ENCODE measurements around the gene RAB24.

Gene RAB24

GRCh38 chr5:177330991-177331842, 27.7 kb upstream of the RAB24 start:
- Histone ChIP-seq H3K27ac (ENCODE audit: low read length) (no peak overlapping the region), H3K4me3 (ENCODE audit: low read length) (no peak overlapping the region), H3K9me3 (ENCODE audit: insufficient read depth, low read depth, low read length) (no peaks in the 10 kb centered on the region), H3K4me1 (ENCODE audit: insufficient read depth, low read length) (peaks cover 1% of the 10 kb centered on the region; the same call in 1 of the 2 replicates), H3K36me3 (ENCODE audit: insufficient read depth, low read depth, low read length) (peaks cover 61% of the 10 kb centered on the region), H3K27me3 (ENCODE audit: insufficient read depth, low read length) (no peaks in the 10 kb centered on the region), H3K9ac (ENCODE audit: low read depth, low read length) (no peak overlapping the region)

- Histone ChIP-seq H3K27me3 (ENCODE audit: insufficient read depth, low read length) (no peaks in the 10 kb centered on the region), H3K9me3 (ENCODE audit: insufficient read depth, low read depth, low read length) (no peaks in the 10 kb centered on the region), H3K4me1 (ENCODE audit: insufficient read depth, low read length) (peaks cover 13% of the 10 kb centered on the region), H3K4me3 (ENCODE audit: low read length) (no peak overlapping the region), H3K9ac (ENCODE audit: low read depth, low read length) (no peak overlapping the region), H3K27ac (ENCODE audit: low read length) (no peak overlapping the region), H3K36me3 (ENCODE audit: insufficient read depth, low read depth, low read length) (peaks cover 47% of the 10 kb centered on the region)
Observed at GRCh38 chr5:177329883-177330282, 26.4 kb upstream of the RAB24 start.

- Histone ChIP-seq H3K4me1 (ENCODE audit: insufficient read depth, low read length) (peaks cover 13% of the 10 kb centered on the region), H3K27ac (ENCODE audit: low read length) (no peak overlapping the region), H3K9me3 (ENCODE audit: insufficient read depth, low read depth, low read length) (no peaks in the 10 kb centered on the region), H3K36me3 (ENCODE audit: insufficient read depth, low read depth, low read length) (peaks cover 35% of the 10 kb centered on the region), H3K27me3 (ENCODE audit: insufficient read depth, low read length) (no peaks in the 10 kb centered on the region), H3K4me3 (ENCODE audit: low read length) (no peak overlapping the region), H3K9ac (ENCODE audit: low read depth, low read length) (no peak overlapping the region)
Observed at GRCh38 chr5:177328545-177329231, 25.2 kb upstream of the RAB24 start.

GRCh38 chr5:177327539-177328522, 24.3 kb upstream of the RAB24 start:
- Histone ChIP-seq H3K9me3 (ENCODE audit: insufficient read depth, low read depth, low read length) (no peaks in the 10 kb centered on the region), H3K4me1 (ENCODE audit: insufficient read depth, low read length) (peaks cover 13% of the 10 kb centered on the region), H3K36me3 (ENCODE audit: insufficient read depth, low read depth, low read length) (peaks cover 27% of the 10 kb centered on the region), H3K9ac (ENCODE audit: low read depth, low read length) (no peak overlapping the region), H3K27ac (ENCODE audit: low read length) (no peak overlapping the region), H3K4me3 (ENCODE audit: low read length) (no peak overlapping the region), H3K27me3 (ENCODE audit: insufficient read depth, low read length) (no peaks in the 10 kb centered on the region)

- peak overlapping the region; percentile 78 for H3K27ac ChIP-seq (ENCODE audit: low read length)
- H3K36me3 ChIP-seq (ENCODE audit: insufficient read depth, low read depth, low read length): peaks cover 13% of the 10 kb centered on the region
- peaks cover 13% of the 10 kb centered on the region for H3K4me1 ChIP-seq (ENCODE audit: insufficient read depth, low read length)
- H3K4me3 ChIP-seq (ENCODE audit: low read length): no peak overlapping the region; the same call in 1 of the 2 replicates
- H3K9me3 ChIP-seq (ENCODE audit: insufficient read depth, low read depth, low read length): no peaks in the 10 kb centered on the region
- no peaks in the 10 kb centered on the region for H3K27me3 ChIP-seq (ENCODE audit: insufficient read depth, low read length)
- peak overlapping the region; percentile 39 for H3K9ac ChIP-seq (ENCODE audit: low read depth, low read length)
Observed at GRCh38 chr5:177325868-177326381, 22.4 kb upstream of the RAB24 start.

- Histone ChIP-seq H3K9me3 (ENCODE audit: insufficient read depth, low read depth, low read length) (no peaks in the 10 kb centered on the region), H3K27me3 (ENCODE audit: insufficient read depth, low read length) (no peaks in the 10 kb centered on the region), H3K27ac (ENCODE audit: low read length) (no peak overlapping the region), H3K36me3 (ENCODE audit: insufficient read depth, low read depth, low read length) (no peaks in the 10 kb centered on the region), H3K4me1 (ENCODE audit: insufficient read depth, low read length) (peaks cover 9% of the 10 kb centered on the region), H3K4me3 (ENCODE audit: low read length) (no peak overlapping the region), H3K9ac (ENCODE audit: low read depth, low read length) (no peak overlapping the region)
Observed at GRCh38 chr5:177320879-177321278, 17.4 kb upstream of the RAB24 start.

- Histone ChIP-seq H3K9me3 (ENCODE audit: insufficient read depth, low read depth, low read length) (no peaks in the 10 kb centered on the region), H3K4me3 (ENCODE audit: low read length) (no peak overlapping the region), H3K27ac (ENCODE audit: low read length) (no peak overlapping the region), H3K9ac (ENCODE audit: low read depth, low read length) (no peak overlapping the region), H3K36me3 (ENCODE audit: insufficient read depth, low read depth, low read length) (no peaks in the 10 kb centered on the region), H3K27me3 (ENCODE audit: insufficient read depth, low read length) (no peaks in the 10 kb centered on the region), H3K4me1 (ENCODE audit: insufficient read depth, low read length) (peaks cover 1% of the 10 kb centered on the region)
Observed at GRCh38 chr5:177319913-177320588, 16.5 kb upstream of the RAB24 start.

- Histone ChIP-seq H3K27ac (ENCODE audit: low read length) (no peak overlapping the region), H3K4me1 (ENCODE audit: insufficient read depth, low read length) (no peaks in the 10 kb centered on the region; the same call in 1 of the 2 replicates), H3K36me3 (ENCODE audit: insufficient read depth, low read depth, low read length) (no peaks in the 10 kb centered on the region), H3K27me3 (ENCODE audit: insufficient read depth, low read length) (no peaks in the 10 kb centered on the region), H3K9me3 (ENCODE audit: insufficient read depth, low read depth, low read length) (no peaks in the 10 kb centered on the region), H3K4me3 (ENCODE audit: low read length) (no peak overlapping the region), H3K9ac (ENCODE audit: low read depth, low read length) (no peak overlapping the region)
Observed at GRCh38 chr5:177317959-177318377, 14.4 kb upstream of the RAB24 start.

GRCh38 chr5:177316005-177316404, 12.5 kb upstream of the RAB24 start:
- Histone ChIP-seq H3K9ac (ENCODE audit: low read depth, low read length) (no peak overlapping the region), H3K27ac (ENCODE audit: low read length) (no peak overlapping the region), H3K9me3 (ENCODE audit: insufficient read depth, low read depth, low read length) (no peaks in the 10 kb centered on the region), H3K4me1 (ENCODE audit: insufficient read depth, low read length) (peaks cover under 1% of the 10 kb centered on the region; the same call in 1 of the 2 replicates), H3K4me3 (ENCODE audit: low read length) (no peak overlapping the region), H3K36me3 (ENCODE audit: insufficient read depth, low read depth, low read length) (no peaks in the 10 kb centered on the region), H3K27me3 (ENCODE audit: insufficient read depth, low read length) (no peaks in the 10 kb centered on the region)

GRCh38 chr5:177315411-177315810, 11.9 kb upstream of the RAB24 start:
- Histone ChIP-seq H3K9me3 (ENCODE audit: insufficient read depth, low read depth, low read length) (no peaks in the 10 kb centered on the region), H3K36me3 (ENCODE audit: insufficient read depth, low read depth, low read length) (no peaks in the 10 kb centered on the region), H3K9ac (ENCODE audit: low read depth, low read length) (no peak overlapping the region), H3K27ac (ENCODE audit: low read length) (no peak overlapping the region), H3K27me3 (ENCODE audit: insufficient read depth, low read length) (no peaks in the 10 kb centered on the region; the same call in 1 of the 2 replicates), H3K4me1 (ENCODE audit: insufficient read depth, low read length) (peaks cover 5% of the 10 kb centered on the region; the same call in 1 of the 2 replicates), H3K4me3 (ENCODE audit: low read length) (no peak overlapping the region)

Data from iPS-20b (cell line).